ENCODE measurements around the gene CDK13. TPM values are rescaled to one million over a fixed set of nuclear protein-coding genes. Genes with fewer than 3 reads are reported as not detected.

CDK13 gene
- total RNA-seq, 1 donor from 2014 or later, result 49.8 TPM

GRCh38 chr7:40059057-40059456 lies 109.0 kb downstream of the CDK13 start:
- Histone ChIP-seq H3K4me3 (ENCODE audit: low read depth, low read length) (no peak overlapping the region), H3K36me3 (ENCODE audit: control insufficient read depth, insufficient read depth, low read length) (no peaks in the 10 kb centered on the region), H3K27me3 (ENCODE audit: control insufficient read depth, insufficient read depth, low read length) (no peaks in the 10 kb centered on the region)
- no peak for TF ChIP-seq CTCF (IDR thresholded peaks at IDR 0.05; ENCODE audit: insufficient read depth, low read length, poor library complexity, severe bottlenecking)
- DNase-seq (ENCODE audit: low read depth), result no peak

GRCh38 chr7:40072268-40072667 lies 122.2 kb downstream of the CDK13 start:
- H3K27me3 ChIP-seq (ENCODE audit: control insufficient read depth, insufficient read depth, low read length), result no peaks in the 10 kb centered on the region
- H3K4me3 ChIP-seq (ENCODE audit: low read depth, low read length), result no peak overlapping the region
- no peaks in the 10 kb centered on the region for H3K36me3 ChIP-seq (ENCODE audit: control insufficient read depth, insufficient read depth, low read length)
- no peak for TF ChIP-seq CTCF (IDR thresholded peaks at IDR 0.05; ENCODE audit: insufficient read depth, low read length, poor library complexity, severe bottlenecking)
- no peak for DNase-seq (ENCODE audit: low read depth)

GRCh38 chr7:40073239-40073638 lies 123.2 kb downstream of the CDK13 start:
- H3K4me3 ChIP-seq (ENCODE audit: low read depth, low read length), result no peak overlapping the region
- no peak for DNase-seq (ENCODE audit: low read depth)
- no peaks in the 10 kb centered on the region for H3K27me3 ChIP-seq (ENCODE audit: control insufficient read depth, insufficient read depth, low read length)
- H3K36me3 ChIP-seq (ENCODE audit: control insufficient read depth, insufficient read depth, low read length), result no peaks in the 10 kb centered on the region
- no peak for TF ChIP-seq CTCF (IDR thresholded peaks at IDR 0.05; ENCODE audit: insufficient read depth, low read length, poor library complexity, severe bottlenecking)

DNA sequence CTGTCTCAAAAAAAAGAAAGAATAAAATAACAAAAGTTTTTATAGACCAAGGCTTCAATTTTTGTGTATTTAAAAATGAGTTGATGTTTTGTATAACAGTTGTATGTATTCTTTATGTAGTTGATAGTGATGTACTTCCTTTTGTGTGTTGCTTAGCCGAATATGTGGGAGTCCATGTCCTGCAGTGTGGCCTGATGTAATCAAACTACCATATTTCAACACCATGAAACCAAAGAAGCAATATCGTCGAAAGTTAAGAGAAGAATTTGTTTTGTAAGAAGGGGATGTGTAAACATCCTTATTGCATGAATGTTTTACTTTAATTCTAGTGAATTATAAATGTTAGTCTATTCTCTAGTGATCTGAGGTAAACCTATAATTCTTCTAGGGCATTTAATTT lies 127.8 kb downstream of the CDK13 start:
- H3K4me3 ChIP-seq (ENCODE audit: low read depth, low read length), result no peak overlapping the region
- no peaks in the 10 kb centered on the region for H3K36me3 ChIP-seq (ENCODE audit: control insufficient read depth, insufficient read depth, low read length)
- DNase-seq (ENCODE audit: low read depth), result no peak
- no peak for TF ChIP-seq CTCF (IDR thresholded peaks at IDR 0.05; ENCODE audit: insufficient read depth, low read length, poor library complexity, severe bottlenecking)
- H3K27me3 ChIP-seq (ENCODE audit: control insufficient read depth, insufficient read depth, low read length), result no peaks in the 10 kb centered on the region

- no peak for DNase-seq (ENCODE audit: low read depth)
- Histone ChIP-seq H3K27me3 (ENCODE audit: control insufficient read depth, insufficient read depth, low read length) (no peaks in the 10 kb centered on the region), H3K4me3 (ENCODE audit: low read depth, low read length) (no peak overlapping the region), H3K36me3 (ENCODE audit: control insufficient read depth, insufficient read depth, low read length) (peaks cover 4% of the 10 kb centered on the region)
- TF ChIP-seq CTCF (IDR thresholded peaks at IDR 0.05; ENCODE audit: insufficient read depth, low read length, poor library complexity, severe bottlenecking), result no peak
Observed at GRCh38 chr7:40092182-40092581, 142.1 kb downstream of the CDK13 start.

- H3K36me3 ChIP-seq (ENCODE audit: control insufficient read depth, insufficient read depth, low read length), result peaks cover 3% of the 10 kb centered on the region
- no peaks in the 10 kb centered on the region for H3K27me3 ChIP-seq (ENCODE audit: control insufficient read depth, insufficient read depth, low read length)
- no peak overlapping the region for H3K4me3 ChIP-seq (ENCODE audit: low read depth, low read length)
- no peak for TF ChIP-seq CTCF (IDR thresholded peaks at IDR 0.05; ENCODE audit: insufficient read depth, low read length, poor library complexity, severe bottlenecking)
- DNase-seq (ENCODE audit: low read depth), result no peak
Observed at GRCh38 chr7:40093631-40094350, 143.7 kb downstream of the CDK13 start.
